MM.1S (cell line): ENCODE measurements around the gene DCXR.

Experiments used
- DNase-seq: peaks from one replicate; pipeline ENCODE4 v3.0.0-alpha.2; 2015
- H2AFZ ChIP-seq: fragments of 300-600 bp; sonication (generic); 2 replicates; pipeline ENCODE4 v1.6.0; 2016; ENCODE audit warnings: antibody characterized with exemption, low read length
- H3F3A ChIP-seq: fragments of 300-600 bp; sonication (generic); 2 replicates; pipeline ENCODE4 v1.6.1; 2016; ENCODE audit warnings: mild to moderate bottlenecking, antibody characterized with exemption, low read length, moderate library complexity, mixed read lengths; ENCODE audit not compliant: insufficient read depth
- H3K27ac ChIP-seq: fragments of 300-600 bp; sonication (generic); 2 replicates; pipeline ENCODE4 v1.5.1; 2016; ENCODE audit warnings: mild to moderate bottlenecking, low read length
- H3K27me3 ChIP-seq: fragments of 300-600 bp; sonication (generic); replicated peaks from 2 replicates; pipeline ENCODE4 v1.6.0; 2016; ENCODE audit warnings: low read length; ENCODE audit not compliant: insufficient read depth
- H3K36me3 ChIP-seq: fragments of 300-600 bp; sonication (generic); replicated peaks from 2 replicates; pipeline ENCODE4 v1.6.1; 2016; ENCODE audit warnings: mild to moderate bottlenecking, low read length, mixed read lengths; ENCODE audit not compliant: insufficient read depth
- H3K4me1 ChIP-seq: fragments of 300-600 bp; sonication (generic); 2 replicates; pipeline ENCODE4 v1.6.1; 2016; ENCODE audit warnings: low read length, mixed read lengths
- H3K4me2 ChIP-seq: fragments of 300-600 bp; sonication (generic); 2 replicates; pipeline ENCODE4 v1.6.0; 2016; ENCODE audit warnings: low read depth, low read length
- H3K4me3 ChIP-seq: fragments of 300-600 bp; sonication (generic); 2 replicates; pipeline ENCODE4 v1.5.1; 2016; ENCODE audit warnings: low read length, mixed read lengths
- H3K79me2 ChIP-seq: fragments of 300-600 bp; sonication (generic); 2 replicates; pipeline ENCODE4 v1.6.1; 2016; ENCODE audit warnings: mixed run types, low read length, mixed read lengths
- H3K9ac ChIP-seq: fragments of 300-600 bp; sonication (generic); 2 replicates; pipeline ENCODE4 v1.6.1; 2016; ENCODE audit warnings: low read length, mixed read lengths
- H3K9me2 ChIP-seq: fragments of 300-600 bp; sonication (generic); replicated peaks from 2 replicates; pipeline ENCODE4 v1.6.1; 2016; ENCODE audit warnings: mild to moderate bottlenecking, low read length, mixed read lengths; ENCODE audit not compliant: insufficient read depth
- H3K9me3 ChIP-seq: fragments of 300-600 bp; sonication (generic); replicated peaks from 2 replicates; pipeline ENCODE4 v1.6.1; 2016; ENCODE audit warnings: mild to moderate bottlenecking, low read length, mixed read lengths; ENCODE audit not compliant: insufficient read depth
- H4K20me1 ChIP-seq: fragments of 300-600 bp; sonication (generic); 2 replicates; pipeline ENCODE4 v1.6.1; 2016; ENCODE audit warnings: mild to moderate bottlenecking, low read length, moderate library complexity, mixed read lengths; ENCODE audit not compliant: insufficient read depth
- CTCF ChIP-seq: fragments of 300-600 bp; sonication (generic); IDR thresholded peaks from 2 replicates; pipeline ENCODE4 v1.5.1; 2016; ENCODE audit warnings: antibody characterized with exemption, low read length, mixed read lengths
- EZH2 ChIP-seq: fragments of 300-600 bp; sonication (generic); optimal IDR thresholded peaks from 2 replicates; pipeline ENCODE3; 2017; ENCODE audit warnings: low read depth, mild to moderate bottlenecking, antibody characterized with exemption, low read length, mixed read lengths
- EZH2phosphoT487 ChIP-seq: fragments of 300-600 bp; sonication (generic); IDR thresholded peaks from 2 replicates; pipeline ENCODE4 v1.6.1; 2018; ENCODE audit warnings: antibody characterized with exemption, low read length

Gene DCXR

GRCh38 chr17:82062076-82062983 lies 24.8 kb upstream of the DCXR start:
- H3K36me3 ChIP-seq = 0 out of 2 replicates have a peak, but pooled peaks cover 4% of the 10 kb centered on the region
- H2AFZ ChIP-seq = no peak overlapping the region
- no peak overlapping the region for H3K27ac ChIP-seq
- no peaks in the 10 kb centered on the region for H3K27me3 ChIP-seq
- peaks cover 15% of the 10 kb centered on the region for H3F3A ChIP-seq
- no peak for TF ChIP-seq EZH2
- TF ChIP-seq CTCF = no peak
- no peak for TF ChIP-seq EZH2phosphoT487
- H3K79me2 ChIP-seq = peaks cover 30% of the 10 kb centered on the region
- DNase-seq = no peak
- H3K9me2 ChIP-seq = no peaks in the 10 kb centered on the region
- peaks cover 12% of the 10 kb centered on the region for H3K4me1 ChIP-seq
- no peak overlapping the region for H3K4me3 ChIP-seq
- no peak overlapping the region for H3K4me2 ChIP-seq
- H3K9me3 ChIP-seq = no peaks in the 10 kb centered on the region
- H3K9ac ChIP-seq = no peak overlapping the region
- peaks cover 3% of the 10 kb centered on the region; the same call in 1 of the 2 replicates for H4K20me1 ChIP-seq

GRCh38 chr17:82061047-82061925 lies 23.8 kb upstream of the DCXR start:
- TF ChIP-seq EZH2 = no peak
- no peak for TF ChIP-seq CTCF
- TF ChIP-seq EZH2phosphoT487 = no peak
- Histone ChIP-seq H3F3A (peaks cover 15% of the 10 kb centered on the region), H3K27ac (no peak overlapping the region), H3K79me2 (peaks cover 30% of the 10 kb centered on the region), H4K20me1 (peaks cover 3% of the 10 kb centered on the region; the same call in 1 of the 2 replicates), H2AFZ (no peak overlapping the region), H3K4me1 (peaks cover 12% of the 10 kb centered on the region), H3K9me2 (no peaks in the 10 kb centered on the region), H3K27me3 (no peaks in the 10 kb centered on the region), H3K36me3 (0 out of 2 replicates have a peak, but pooled peaks cover 4% of the 10 kb centered on the region), H3K9ac (no peak overlapping the region), H3K4me2 (no peak overlapping the region), H3K4me3 (no peak overlapping the region), H3K9me3 (no peaks in the 10 kb centered on the region)
- DNase-seq = no peak

- Histone ChIP-seq H3F3A (peaks cover 15% of the 10 kb centered on the region), H3K4me2 (no peak overlapping the region), H3K4me3 (no peak overlapping the region), H3K9me2 (no peaks in the 10 kb centered on the region), H3K27ac (no peak overlapping the region), H3K9me3 (no peaks in the 10 kb centered on the region), H3K36me3 (0 out of 2 replicates have a peak, but pooled peaks cover 4% of the 10 kb centered on the region), H3K4me1 (peaks cover 12% of the 10 kb centered on the region), H4K20me1 (peaks cover 3% of the 10 kb centered on the region; the same call in 1 of the 2 replicates), H2AFZ (no peak overlapping the region), H3K9ac (no peak overlapping the region), H3K27me3 (no peaks in the 10 kb centered on the region), H3K79me2 (peaks cover 30% of the 10 kb centered on the region)
- DNase-seq = no peak
- TF ChIP-seq CTCF (no peak), EZH2phosphoT487 (no peak), EZH2 (no peak)
Observed at GRCh38 chr17:82060614-82061013, 23.1 kb upstream of the DCXR start.
